Measurements from ENCODE around the gene RPS6KB2.
A peak's percentile ranks its signal among the peaks of the same experiment; 100 is the strongest.
"Not testable (repeated sequence)": the region's sequence is repeated elsewhere in the genome, so short reads cannot be mapped to it uniquely, and the experiment has no call there.

Gene RPS6KB2

DNA sequence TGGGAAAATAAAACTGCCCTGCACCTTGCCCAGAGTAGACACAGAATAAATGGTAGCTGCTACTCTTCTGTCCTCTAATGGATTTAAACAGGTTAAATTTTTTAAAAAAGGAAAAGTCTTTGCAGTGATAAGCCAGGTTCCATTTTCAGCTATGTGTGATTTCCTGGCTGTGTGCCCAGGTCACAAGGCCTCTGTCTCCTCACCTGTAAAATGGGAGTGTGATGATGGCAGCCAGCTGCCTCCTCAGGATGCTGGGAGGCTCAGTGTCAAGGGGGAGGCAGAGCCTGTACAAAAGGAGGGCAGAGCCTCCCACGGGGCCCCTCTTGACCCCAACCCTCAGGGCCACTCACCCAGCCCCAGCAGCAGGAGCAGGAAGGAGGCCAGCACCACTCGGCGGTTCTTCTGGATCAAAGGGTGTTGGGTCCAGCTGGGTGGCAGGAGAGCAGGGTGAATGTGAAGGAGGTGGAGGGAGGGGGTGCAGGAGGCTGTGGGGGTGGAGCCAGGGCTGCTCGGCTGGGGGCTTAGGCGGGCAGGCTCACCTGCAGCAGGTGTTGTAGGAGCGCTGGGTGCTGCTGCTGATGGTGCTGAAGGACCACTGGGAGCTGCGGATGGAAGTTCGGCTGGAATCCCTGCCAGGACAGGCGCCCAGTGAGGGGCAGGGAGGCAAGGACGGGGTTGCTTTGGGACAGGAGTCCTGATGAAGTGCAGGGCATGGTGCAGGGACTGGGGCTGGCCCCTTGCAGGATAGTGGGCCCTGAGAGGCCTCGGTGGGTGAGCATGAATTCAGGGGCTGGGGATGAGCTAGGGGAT is 38.9 kb downstream of the RPS6KB2 start:
- DNase-seq = no peak

GRCh38 chr11:67468056-67468455 is 39.8 kb downstream of the RPS6KB2 start:
- no peak for DNase-seq

DNA sequence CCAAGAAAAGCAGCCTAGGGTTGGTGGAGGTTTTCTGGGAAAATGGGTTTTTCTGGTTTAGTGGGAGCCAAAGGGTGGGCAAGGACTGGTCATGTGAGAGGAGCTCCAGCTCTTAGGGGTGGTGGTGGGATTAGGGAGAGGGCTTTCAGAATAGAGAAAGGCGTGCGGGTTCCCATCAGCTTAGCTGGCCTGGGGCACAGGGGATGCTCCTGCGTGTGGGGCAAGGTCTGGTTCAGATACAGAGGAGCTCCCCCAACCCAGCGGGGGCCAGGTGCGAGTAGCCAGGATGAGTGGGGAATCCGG is 40.1 kb downstream of the RPS6KB2 start:
- no peak for DNase-seq

DNA sequence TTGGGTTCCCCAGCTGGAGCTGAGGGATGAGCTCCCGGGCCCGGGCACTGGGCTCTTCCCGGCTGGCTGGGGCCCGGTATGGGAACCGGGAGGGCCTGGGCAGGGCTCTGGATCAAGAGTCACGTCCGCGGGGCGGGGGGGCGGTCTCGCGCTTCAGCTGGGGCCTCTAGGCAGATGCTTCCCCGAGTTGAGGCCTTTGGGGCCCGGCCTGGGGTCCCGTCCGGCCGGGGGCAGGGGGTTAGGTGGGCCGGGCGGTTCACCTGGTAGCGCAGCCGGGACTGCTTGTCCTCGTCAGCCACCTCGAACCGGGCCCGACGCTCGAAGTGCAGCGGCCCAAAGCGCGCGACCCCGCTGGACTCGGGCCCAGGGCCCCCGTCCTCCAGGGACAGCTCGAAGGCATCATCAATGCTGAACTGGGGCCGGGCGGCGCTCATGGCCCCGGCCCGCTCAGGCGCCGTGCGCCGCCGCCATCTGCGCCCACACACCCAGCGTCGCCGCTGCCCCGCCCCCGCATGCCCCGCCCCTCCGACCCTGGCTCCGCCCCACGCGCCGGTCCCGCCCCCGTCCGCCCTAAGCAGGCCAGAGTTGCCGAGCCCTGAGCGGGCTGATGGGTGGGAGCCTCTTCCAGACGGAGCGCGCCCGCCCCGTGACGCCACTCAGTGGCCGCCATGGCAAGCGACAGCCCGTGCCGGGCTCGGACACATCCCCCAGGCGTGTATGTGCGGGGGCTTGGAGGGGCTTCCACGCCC is 40.6 kb downstream of the RPS6KB2 start, which contains the start of gene TMEM134:
TMEM134 (minus strand) TSS at position 493 of the 749 bp plus-strand sequence; CDS start at position 434, 59 bp downstream.
- DNase-seq = peak; percentile 82 to 94 (median 86)

DNA sequence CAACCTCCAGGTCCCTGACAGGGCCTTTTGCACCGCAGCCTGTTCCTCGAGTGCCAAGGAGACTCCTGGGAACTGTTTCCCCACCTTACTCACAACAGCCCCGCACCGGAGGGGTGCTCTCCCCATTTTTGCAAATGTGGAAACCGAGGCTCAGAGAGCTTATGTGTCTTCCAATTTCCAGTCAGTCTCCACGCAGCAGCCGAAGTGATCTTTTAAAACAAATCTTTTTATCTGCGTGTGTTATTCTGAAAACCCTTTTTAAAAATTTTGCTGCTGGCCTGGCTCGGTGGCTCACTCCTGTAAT is 41.2 kb downstream of the RPS6KB2 start:
- no peak for DNase-seq

GRCh38 chr11:67470337-67471002 is 42.2 kb downstream of the RPS6KB2 start:
- DNase-seq = no peak

GRCh38 chr11:67472882-67473281 is 44.6 kb downstream of the RPS6KB2 start:
- no peak for DNase-seq

- not testable (repeated sequence) for DNase-seq
These were observed 48.4 kb downstream of the RPS6KB2 start for GRCh38 chr11:67476692-67477091.

GRCh38 chr11:67477344-67478050 is 49.2 kb downstream of the RPS6KB2 start:
- DNase-seq = not testable (repeated sequence)

DNA sequence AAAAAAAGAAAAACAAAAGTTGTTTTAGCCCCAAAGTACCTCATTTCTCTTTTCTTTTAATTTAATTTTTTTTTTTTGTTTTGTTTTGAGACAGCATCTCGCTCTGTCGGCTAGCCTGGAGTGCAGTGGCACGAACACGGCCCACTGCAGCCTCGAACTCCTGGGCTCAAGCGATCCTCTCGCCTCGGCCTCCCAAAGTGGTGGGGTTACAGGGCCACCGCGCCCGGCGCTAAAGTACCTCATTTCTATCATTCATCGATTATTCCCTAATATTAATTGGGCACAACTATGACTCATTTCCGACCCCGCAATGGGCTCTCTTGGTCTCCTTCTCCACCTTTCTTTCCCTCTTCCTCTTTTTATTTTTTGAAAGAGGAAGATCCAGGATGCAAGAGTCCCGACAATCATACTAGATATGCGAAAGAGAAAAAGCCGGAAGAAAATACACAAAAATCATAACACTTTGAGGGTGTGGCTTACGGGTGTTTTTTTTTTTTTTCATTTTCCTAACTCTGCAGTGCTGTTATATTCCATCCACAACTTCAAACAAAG is 54.1 kb downstream of the RPS6KB2 start:
- DNase-seq = peak in 1 of 5 experiments; percentile 55

DNA sequence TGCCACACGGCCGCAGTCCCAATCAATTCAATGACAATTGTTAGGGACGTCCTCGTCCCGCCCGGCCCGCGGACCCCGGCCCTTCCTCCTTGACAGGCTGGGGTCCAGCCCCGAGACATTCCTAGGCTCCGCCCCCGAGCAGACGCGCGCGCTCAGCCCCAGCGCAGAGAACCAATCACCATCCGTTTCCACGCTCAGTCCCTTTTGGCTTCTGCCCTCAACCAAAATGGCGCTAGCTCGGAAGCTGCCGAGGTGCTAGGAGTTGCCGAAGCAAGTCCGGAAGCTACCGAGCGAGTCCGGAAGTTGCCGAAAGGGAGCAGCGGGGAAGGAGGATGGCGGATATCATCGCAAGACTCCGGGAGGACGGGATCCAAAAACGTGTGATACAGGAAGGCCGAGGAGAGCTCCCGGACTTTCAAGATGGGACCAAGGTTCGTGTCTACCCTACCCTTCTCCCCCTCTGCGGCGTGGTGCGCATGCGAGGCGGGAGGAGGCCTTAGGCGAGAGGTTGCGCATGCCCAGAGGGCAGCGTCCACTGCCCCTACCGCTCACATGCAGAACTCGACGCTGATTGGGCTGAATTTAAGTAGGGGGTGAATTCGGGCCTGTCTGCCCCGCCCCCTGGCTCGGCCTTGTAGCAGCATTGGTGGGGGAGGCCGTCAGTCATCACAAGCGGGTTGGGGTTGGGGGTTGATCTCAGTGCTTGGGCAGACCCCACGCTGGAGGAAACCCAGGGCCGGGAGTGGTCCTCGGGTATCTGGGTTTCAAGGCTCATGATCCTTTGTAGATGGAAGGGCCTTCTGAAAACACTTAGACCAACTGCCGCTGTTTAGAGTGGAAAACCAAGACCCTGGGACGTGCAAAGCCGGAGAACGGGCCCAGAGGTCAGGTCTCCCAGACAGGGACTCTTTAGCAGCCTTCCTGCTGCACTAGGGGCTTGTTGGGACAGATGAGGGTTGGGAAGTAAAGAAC is 54.8 kb downstream of the RPS6KB2 start, which contains the start of gene AIP:
AIP (plus strand) TSS at position 200 of the 972 bp plus-strand sequence; CDS start at position 333, 133 bp downstream.
- DNase-seq = peak; percentile 84 to 99 (median 96)

DNA sequence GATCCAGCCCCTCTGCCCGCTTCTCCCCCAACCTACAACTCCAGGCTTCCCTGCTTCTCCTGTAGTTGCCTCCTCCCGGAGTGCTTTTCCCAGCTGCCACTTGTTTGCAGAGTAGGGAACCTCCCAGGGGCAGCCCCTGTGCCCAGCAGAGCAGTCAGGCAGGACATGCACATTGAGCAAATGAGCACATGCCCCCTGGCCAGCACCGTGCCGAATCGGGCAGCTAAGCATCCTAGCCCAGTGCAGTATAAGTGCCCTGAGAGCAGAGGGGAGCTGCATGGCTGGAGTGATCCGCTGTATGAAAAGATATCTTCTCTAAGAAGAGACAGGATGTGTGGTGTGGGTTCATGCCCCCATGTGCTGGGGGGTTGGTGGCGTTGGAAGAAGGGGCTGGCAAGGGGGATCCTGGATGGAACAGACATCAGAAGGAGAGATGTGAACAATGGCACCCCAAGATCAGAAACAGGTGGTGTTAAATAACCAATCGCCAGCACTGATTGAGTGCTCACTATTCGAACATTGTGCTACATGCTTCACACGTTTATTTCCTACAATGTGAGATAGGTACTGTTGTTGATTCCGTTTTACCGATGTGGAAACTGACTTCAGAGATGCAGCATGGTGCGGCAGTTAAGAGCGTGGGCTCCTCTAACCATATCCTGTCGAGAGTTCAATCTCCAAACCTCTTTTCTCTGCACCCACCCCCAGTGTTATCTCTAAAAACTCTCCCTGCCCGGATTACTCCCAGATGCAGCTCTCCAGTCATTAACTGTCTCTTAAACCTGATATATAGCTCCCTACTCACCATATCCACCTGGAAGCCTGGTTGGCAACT is 55.8 kb downstream of the RPS6KB2 start:
- peak in 2 of 5 experiments; percentile 63 to 93 for DNase-seq

GRCh38 chr11:67484847-67485311 is 56.6 kb downstream of the RPS6KB2 start:
- peak in 3 of 5 experiments; percentile 46 to 82 (median 47) for DNase-seq
